ENCODE measurements around the gene CA5B. TPM values are rescaled to one million over a fixed set of nuclear protein-coding genes. Genes with fewer than 3 reads are reported as not detected.
"Not testable (repeated sequence)": the region's sequence is repeated elsewhere in the genome, so short reads cannot be mapped to it uniquely, and the experiment has no call there.

The CA5B gene
- total RNA-seq, 1 experiment from 2014 or later: 15.3 TPM

DNA sequence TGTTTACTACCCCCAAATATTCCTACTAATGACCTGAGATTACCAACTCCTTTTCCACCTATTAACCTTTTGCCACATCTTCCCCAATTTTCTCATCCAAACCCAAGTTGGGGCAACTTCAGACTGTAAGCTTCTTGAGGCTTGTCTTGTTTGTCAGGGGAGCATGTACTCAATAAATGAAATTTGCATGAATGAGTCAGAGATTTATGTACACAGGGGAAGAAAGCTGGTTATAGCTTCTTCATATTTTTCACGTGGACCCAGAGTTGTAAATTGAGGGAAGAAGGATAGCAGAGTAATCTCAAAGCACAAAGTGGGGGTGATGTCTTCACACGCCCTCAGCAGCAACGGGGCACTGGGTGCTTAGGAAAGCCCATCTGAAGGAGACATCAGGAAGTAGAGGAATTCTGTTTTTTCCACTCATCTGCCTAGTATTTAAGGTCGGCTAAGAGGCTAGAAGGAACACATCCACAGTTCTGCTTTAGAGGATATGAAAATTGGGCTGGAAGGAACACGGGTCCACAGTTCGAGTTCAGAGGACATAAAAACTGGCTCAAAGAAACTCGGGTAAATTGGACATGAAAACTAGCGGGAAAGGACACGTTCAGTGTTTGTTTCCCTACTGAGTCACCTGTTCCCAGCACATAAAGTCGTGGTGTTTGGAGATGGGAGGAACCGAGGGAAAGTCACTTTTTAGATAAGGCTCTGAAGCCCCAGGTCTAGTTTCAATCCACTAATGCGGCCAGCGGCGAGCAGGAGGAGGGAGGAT lies 696 bp upstream of the CA5B start:
- no peaks in the 10 kb centered on the region for H3K27me3 Mint-ChIP-seq (ENCODE audit: insufficient read depth, unreplicated experiment)
- BruUV-seq (replicated peaks): no TSS peak
- peak overlapping the region; percentile 78 for H3K4me3 Mint-ChIP-seq (ENCODE audit: unreplicated experiment)
- peak; percentile 21 for DNase-seq (ENCODE audit: unreplicated experiment)
- ChIA-PET CTCF (no interaction called here), POLR2A (interaction anchor here (1.2 to 1.8 kb wide), 3 partner anchors 12 to 118 kb away, joined by 3 to 4 read pairs (median 4); no protein-coding TSS in a partner anchor)
- H3K4me1 Mint-ChIP-seq (ENCODE audit: insufficient read depth, unreplicated experiment): peaks cover 17% of the 10 kb centered on the region
- no peak overlapping the region for H3K27ac Mint-ChIP-seq (ENCODE audit: low read depth, unreplicated experiment)
- no peaks in the 10 kb centered on the region for H3K9me3 Mint-ChIP-seq (ENCODE audit: unreplicated experiment)
- no peaks in the 10 kb centered on the region for H3K36me3 Mint-ChIP-seq (ENCODE audit: insufficient read depth, unreplicated experiment)
- intact Hi-C loops (cut with micrococcal nuclease): no loop called here
- TF ChIP-seq, protein P1, sequence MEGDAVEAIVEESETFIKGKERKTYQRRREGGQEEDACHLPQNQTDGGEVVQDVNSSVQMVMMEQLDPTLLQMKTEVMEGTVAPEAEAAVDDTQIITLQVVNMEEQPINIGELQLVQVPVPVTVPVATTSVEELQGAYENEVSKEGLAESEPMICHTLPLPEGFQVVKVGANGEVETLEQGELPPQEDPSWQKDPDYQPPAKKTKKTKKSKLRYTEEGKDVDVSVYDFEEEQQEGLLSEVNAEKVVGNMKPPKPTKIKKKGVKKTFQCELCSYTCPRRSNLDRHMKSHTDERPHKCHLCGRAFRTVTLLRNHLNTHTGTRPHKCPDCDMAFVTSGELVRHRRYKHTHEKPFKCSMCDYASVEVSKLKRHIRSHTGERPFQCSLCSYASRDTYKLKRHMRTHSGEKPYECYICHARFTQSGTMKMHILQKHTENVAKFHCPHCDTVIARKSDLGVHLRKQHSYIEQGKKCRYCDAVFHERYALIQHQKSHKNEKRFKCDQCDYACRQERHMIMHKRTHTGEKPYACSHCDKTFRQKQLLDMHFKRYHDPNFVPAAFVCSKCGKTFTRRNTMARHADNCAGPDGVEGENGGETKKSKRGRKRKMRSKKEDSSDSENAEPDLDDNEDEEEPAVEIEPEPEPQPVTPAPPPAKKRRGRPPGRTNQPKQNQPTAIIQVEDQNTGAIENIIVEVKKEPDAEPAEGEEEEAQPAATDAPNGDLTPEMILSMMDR (IDR thresholded peaks at IDR 0.05; ENCODE audit: unreplicated experiment): no peak

GRCh38 chrX:15739886-15740285 lies 1.8 kb downstream of the CA5B start:
- Mint-ChIP-seq H3K9me3 (ENCODE audit: unreplicated experiment) (no peaks in the 10 kb centered on the region), H3K27ac (ENCODE audit: low read depth, unreplicated experiment) (no peak overlapping the region), H3K27me3 (ENCODE audit: insufficient read depth, unreplicated experiment) (no peaks in the 10 kb centered on the region), H3K36me3 (ENCODE audit: insufficient read depth, unreplicated experiment) (no peaks in the 10 kb centered on the region), H3K4me3 (ENCODE audit: unreplicated experiment) (no peak overlapping the region), H3K4me1 (ENCODE audit: insufficient read depth, unreplicated experiment) (peaks cover 31% of the 10 kb centered on the region)
- ChIA-PET POLR2A (interaction anchor here (0.6 to 0.8 kb wide), 2 partner anchors 10 to 58 kb away, joined by 3 read pairs; no protein-coding TSS in a partner anchor), CTCF (interaction anchor here (0.7 to 1.3 kb wide), 2 partner anchors 50 to 66 kb away, joined by 3 to 4 read pairs; partner anchors contain the start of gene ZRSR2)
- intact Hi-C loops (cut with micrococcal nuclease): loop anchor here (5.0 kb wide), 1 partner anchor 942 kb away; no protein-coding TSS in a partner anchor
- BruUV-seq (replicated peaks): no TSS peak
- peak; percentile 27 for DNase-seq (ENCODE audit: unreplicated experiment)
- TF ChIP-seq, protein P1 (IDR thresholded peaks at IDR 0.05; ENCODE audit: unreplicated experiment): no peak

GRCh38 chrX:15744181-15744867 lies 6.3 kb downstream of the CA5B start:
- ChIA-PET CTCF (interaction anchor here (0.6 to 0.8 kb wide), 3 partner anchors 40 to 253 kb away, joined by 3 read pairs; no protein-coding TSS in a partner anchor), POLR2A (interaction anchor here (0.7 kb wide), 1 partner anchor 83 kb away, joined by 3 read pairs; no protein-coding TSS in a partner anchor)
- Mint-ChIP-seq H3K4me1 (ENCODE audit: insufficient read depth, unreplicated experiment) (peaks cover 27% of the 10 kb centered on the region), H3K27me3 (ENCODE audit: insufficient read depth, unreplicated experiment) (no peaks in the 10 kb centered on the region), H3K4me3 (ENCODE audit: unreplicated experiment) (no peak overlapping the region), H3K9me3 (ENCODE audit: unreplicated experiment) (no peaks in the 10 kb centered on the region), H3K36me3 (ENCODE audit: insufficient read depth, unreplicated experiment) (no peaks in the 10 kb centered on the region), H3K27ac (ENCODE audit: low read depth, unreplicated experiment) (no peak overlapping the region)
- TF ChIP-seq, protein P1 (IDR thresholded peaks at IDR 0.05; ENCODE audit: unreplicated experiment): no peak
- peak; percentile 39 for DNase-seq (ENCODE audit: unreplicated experiment)
- intact Hi-C loops (cut with micrococcal nuclease): loop anchor here (5.0 kb wide), 1 partner anchor 938 kb away; no protein-coding TSS in a partner anchor
- BruUV-seq (replicated peaks): no TSS peak

- BruUV-seq (replicated peaks): no TSS peak
- TF ChIP-seq, protein P1 (IDR thresholded peaks at IDR 0.05; ENCODE audit: unreplicated experiment): no peak
- no peaks in the 10 kb centered on the region for H3K27me3 Mint-ChIP-seq (ENCODE audit: insufficient read depth, unreplicated experiment)
- no peaks in the 10 kb centered on the region for H3K9me3 Mint-ChIP-seq (ENCODE audit: unreplicated experiment)
- no peak overlapping the region for H3K27ac Mint-ChIP-seq (ENCODE audit: low read depth, unreplicated experiment)
- POLR2A ChIA-PET: interaction anchor here (0.7 to 1.0 kb wide), 3 partner anchors 15 to 84 kb away, joined by 3 to 4 read pairs (median 3); no protein-coding TSS in a partner anchor
- H3K36me3 Mint-ChIP-seq (ENCODE audit: insufficient read depth, unreplicated experiment): no peaks in the 10 kb centered on the region
- H3K4me1 Mint-ChIP-seq (ENCODE audit: insufficient read depth, unreplicated experiment): peaks cover 22% of the 10 kb centered on the region
- no peak overlapping the region for H3K4me3 Mint-ChIP-seq (ENCODE audit: unreplicated experiment)
- intact Hi-C loops (cut with micrococcal nuclease): no loop called here
- CTCF ChIA-PET: interaction anchor here (0.6 to 0.8 kb wide), 2 partner anchors 40 to 121 kb away, joined by 3 read pairs; no protein-coding TSS in a partner anchor
- DNase-seq (ENCODE audit: unreplicated experiment): peak; percentile 78
These were observed 7.1 kb downstream of the CA5B start for GRCh38 chrX:15745179-15745578.

GRCh38 chrX:15746651-15747050 lies 8.6 kb downstream of the CA5B start:
- CTCF ChIA-PET; H3K36me3 Mint-ChIP-seq (ENCODE audit: insufficient read depth, unreplicated experiment); H3K9me3 Mint-ChIP-seq (ENCODE audit: unreplicated experiment); H3K4me3 Mint-ChIP-seq (ENCODE audit: unreplicated experiment); H3K27ac Mint-ChIP-seq (ENCODE audit: low read depth, unreplicated experiment); intact Hi-C loops (cut with micrococcal nuclease); DNase-seq (ENCODE audit: unreplicated experiment); POLR2A ChIA-PET; BruUV-seq (replicated peaks); H3K27me3 Mint-ChIP-seq (ENCODE audit: insufficient read depth, unreplicated experiment): not testable (repeated sequence)
- H3K4me1 Mint-ChIP-seq (ENCODE audit: insufficient read depth, unreplicated experiment): peaks cover 23% of the 10 kb centered on the region

Data from MCF 10A (cell line).